K562 (cell line): Measurements from ENCODE around the gene NMT1. TPM values are rescaled to one million over a fixed set of nuclear protein-coding genes. Genes with fewer than 3 reads are reported as not detected.

ENCODE experiments used
- BMI1 ChIP-seq: fragments of 150-350 bp; IDR thresholded peaks from 2 replicates; pipeline ENCODE4 v1.6.1; 2014; ENCODE audit warnings: low read length
- BRD9 ChIP-seq: fragments of 450-650 bp; IDR thresholded peaks from 2 replicates; pipeline ENCODE4 v1.6.1; 2018; ENCODE audit warnings: low read depth; ENCODE audit not compliant: partially characterized antibody
- CHD4 ChIP-seq: fragments of 200-600 bp; sonication (generic); IDR thresholded peaks from 3 replicates; pipeline ENCODE4 v1.6.1; 2012; ENCODE audit warnings: low read depth, mild to moderate bottlenecking, mixed read lengths, low read length, inconsistent platforms; ENCODE audit not compliant: insufficient read depth, insufficient replicate concordance, poor library complexity, severe bottlenecking
- EP400 ChIP-seq: fragments of 450-650 bp; IDR thresholded peaks from 2 replicates; pipeline ENCODE4 v1.6.1; 2017; ENCODE audit warnings: antibody characterized with exemption, mild to moderate bottlenecking, moderate library complexity
- GTF2B ChIP-seq: IDR thresholded peaks from 2 replicates; pipeline ENCODE4 v1.6.1; 2011; ENCODE audit not compliant: insufficient read length; ENCODE audit errors: extremely low read depth
- HNRNPL ChIP-seq: fragments of 200-400 bp; formaldehyde crosslinking; IDR thresholded peaks from 2 replicates; pipeline ENCODE4 v1.6.1; 2017; ENCODE audit warnings: low read depth, mild to moderate bottlenecking, low read length
- MCM3 ChIP-seq: fragments of 450-650 bp; IDR thresholded peaks from 2 replicates; pipeline ENCODE4 v1.6.1; 2016
- MEF2D ChIP-seq: conservative IDR thresholded peaks from 2 replicates; pipeline ENCODE4 v1.6.1; 2016; ENCODE audit warnings: low read depth, missing genetic modification characterization, missing compliant biosample characterization
- NFXL1 ChIP-seq: fragments of 450-650 bp; formaldehyde crosslinking; IDR thresholded peaks from 2 replicates; pipeline ENCODE4 v1.4.0; 2021; ENCODE audit warnings: mild to moderate bottlenecking
- NRF1 ChIP-seq, 2 experiments: fragments of 450-650 bp; IDR thresholded peaks in 1 of 2; conservative IDR thresholded peaks in 1 of 2; 2 replicates each; pipeline ENCODE4 v1.6.1; 2014; ENCODE audit warnings: mild to moderate bottlenecking in 2 of 2
- PPARD ChIP-seq: fragments of 250-450 bp; sonication (Bioruptor Pico); IDR thresholded peaks from 2 replicates; pipeline ENCODE4 v1.8.0; 2022; ENCODE audit warnings: inconsistent platforms, mild to moderate bottlenecking, moderate library complexity
- SIX5 ChIP-seq, 2 experiments: IDR thresholded peaks; 2 replicates each; pipeline ENCODE4 v1.6.1; 2011; ENCODE audit warnings: low read length in 2 of 2, borderline replicate concordance in 1 of 2, low read depth in 1 of 2, mild to moderate bottlenecking in 1 of 2, moderate library complexity in 1 of 2; ENCODE audit not compliant: insufficient read depth in 1 of 2
- TCF7L2 ChIP-seq: fragments of 150-350 bp; IDR thresholded peaks from 2 replicates; pipeline ENCODE4 v1.6.1; 2016; ENCODE audit warnings: low read depth, mild to moderate bottlenecking, low read length, moderate library complexity
- TEAD4 ChIP-seq, 2 experiments: sonication (generic) in 1 of 2; formaldehyde crosslinking in 1 of 2; IDR thresholded peaks; 2 replicates each; pipeline versions ENCODE4 v1.6.1 to v1.8.0; 2012 to 2022; ENCODE audit warnings: borderline replicate concordance in 1 of 2, inconsistent platforms in 1 of 2, low read length in 1 of 2, mild to moderate bottlenecking in 1 of 2, missing genetic modification reagents in 1 of 2
- TSC22D4 ChIP-seq: fragments of 450-650 bp; IDR thresholded peaks from 2 replicates; pipeline ENCODE4 v1.6.1; 2016; ENCODE audit warnings: missing genetic modification characterization, missing biosample characterization, control low read depth
- ZKSCAN1 ChIP-seq: fragments of 150-350 bp; IDR thresholded peaks from 2 replicates; pipeline ENCODE4 v1.6.1; 2016; ENCODE audit warnings: low read depth, low read length
- ZNF133 ChIP-seq: fragments of 250-450 bp; sonication (Bioruptor Pico); IDR thresholded peaks from 2 replicates; pipeline ENCODE4 v1.4.0; 2020; ENCODE audit warnings: mild to moderate bottlenecking
- ZNF146 ChIP-seq: IDR thresholded peaks from one replicate; pipeline ENCODE4 v1.6.1; 2018; ENCODE audit warnings: missing compliant biosample characterization; ENCODE audit not compliant: unreplicated experiment
- ZNF551 ChIP-seq: fragments of 250-450 bp; sonication (Bioruptor Pico); IDR thresholded peaks from 2 replicates; pipeline ENCODE4 v1.5.0; 2021; ENCODE audit warnings: mild to moderate bottlenecking, moderate library complexity
- ZNF699 ChIP-seq: fragments of 250-450 bp; sonication (Bioruptor Pico); IDR thresholded peaks from 2 replicates; pipeline ENCODE4 v1.8.0; 2021; ENCODE audit warnings: mild to moderate bottlenecking, moderate library complexity; ENCODE audit not compliant: insufficient replicate concordance
- polyA plus RNA-seq, 8 experiments: library from polyadenylated mRNA; depleted of rRNA in 4 of 8; stranded (reverse) in 5 of 8; unstranded in 3 of 8; fragments of >200 nt; fragmentation: Nextera tagmentation in 2 of 8; fragmentation: Illumina TruSeq in 1 of 8; extraction: Ambion mirVana in 2 of 8; extraction: Trizol in 1 of 8; gene quantifications; 2 replicates each; pipeline versions ENCODE4 v1.2.1 to v1.2.3, GENCODE V29; 2011 to 2014; ENCODE audit warnings: inconsistent platforms in 1 of 8, missing spikeins in 1 of 8
- total RNA-seq, 7 experiments: library from RNA; depleted of rRNA in 6 of 7; stranded (reverse); fragments of >200 nt in 6 of 7; fragmentation: Illumina TruSeq in 2 of 7; extraction: Trizol in 2 of 7; gene quantifications; 2 replicates each; pipeline versions ENCODE4 v1.2.1 to v1.2.3, GENCODE V29; 2011 to 2021; ENCODE audit warnings: low replicate concordance in 1 of 7
- TF ChIP-seq, protein P1 (sequence below): fragments of 450-650 bp; formaldehyde crosslinking; IDR thresholded peaks from 2 replicates; pipeline ENCODE4 v1.4.0; 2022; ENCODE audit warnings: missing genetic modification characterization
- TF ChIP-seq, protein P2 (sequence below), 2 experiments: fragments of 450-650 bp in 1 of 2; IDR thresholded peaks; 2 replicates each; pipeline ENCODE4 v1.6.1; 2011 to 2017; ENCODE audit warnings: low read depth in 2 of 2, antibody characterized with exemption in 1 of 2, borderline replicate concordance in 1 of 2, low read length in 1 of 2, mild to moderate bottlenecking in 1 of 2, mixed read lengths in 1 of 2; ENCODE audit not compliant: control insufficient read depth in 1 of 2

NMT1 gene
- total and polyA plus RNA-seq, 9 of the 15 experiments (the other 6 are each of a cell fraction or from before 2014, with no cell fraction given), result 86.7 to 569 (median 213) TPM

- TF ChIP-seq TEAD4 (IDR thresholded peaks at IDR 0.05; ENCODE audit: low read length) (0 out of 2 replicates have a peak, but pooled peaks have one; percentile 48), TEAD4 (CRISPR knock-in tag; IDR thresholded peaks at IDR 0.05; ENCODE audit: borderline replicate concordance) (no peak), MCM3 (no peak), ZNF133 (no peak), MEF2D (0 out of 2 replicates have a peak, but pooled peaks have one; percentile 54), ZNF699 (no peak), EP400 (no peak; the same call in 1 of the 2 replicates), SIX5 (IDR thresholded peaks at IDR 0.05; ENCODE audit: borderline replicate concordance in 1 of 2, insufficient read depth in 1 of 2, low read depth in 1 of 2, low read length in 2 of 2) (peak in 1 of 2 experiments; percentile 63; a peak in 3 of 4 replicates), NRF1 (conservative IDR thresholded peaks at IDR 0.05 in 1 of 2, IDR thresholded peaks at IDR 0.05 in 1 of 2) (peak; percentile 100), GTF2B (peak; percentile 73), ZNF551 (CRISPR knock-in tag) (0 out of 2 replicates have a peak, but pooled peaks have one; percentile 13), ZNF146 (CRISPR knock-in tag) (peak; percentile 19), CHD4 (peak; percentile 90), BMI1 (0 out of 2 replicates have a peak, but pooled peaks have one; percentile 26), NFXL1 (CRISPR knock-in tag) (peak; percentile 88), TSC22D4 (tag) (no peak), BRD9 (peak; percentile 86), TCF7L2 (no peak), ZKSCAN1 (no peak; the same call in 1 of the 2 replicates), HNRNPL (0 out of 2 replicates have a peak, but pooled peaks have one; percentile 44), PPARD (no peak)
- TF ChIP-seq, protein P1, sequence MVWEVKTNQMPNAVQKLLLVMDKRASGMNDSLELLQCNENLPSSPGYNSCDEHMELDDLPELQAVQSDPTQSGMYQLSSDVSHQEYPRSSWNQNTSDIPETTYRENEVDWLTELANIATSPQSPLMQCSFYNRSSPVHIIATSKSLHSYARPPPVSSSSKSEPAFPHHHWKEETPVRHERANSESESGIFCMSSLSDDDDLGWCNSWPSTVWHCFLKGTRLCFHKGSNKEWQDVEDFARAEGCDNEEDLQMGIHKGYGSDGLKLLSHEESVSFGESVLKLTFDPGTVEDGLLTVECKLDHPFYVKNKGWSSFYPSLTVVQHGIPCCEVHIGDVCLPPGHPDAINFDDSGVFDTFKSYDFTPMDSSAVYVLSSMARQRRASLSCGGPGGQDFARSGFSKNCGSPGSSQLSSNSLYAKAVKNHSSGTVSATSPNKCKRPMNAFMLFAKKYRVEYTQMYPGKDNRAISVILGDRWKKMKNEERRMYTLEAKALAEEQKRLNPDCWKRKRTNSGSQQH (CRISPR knock-in tag), result peak; percentile 99
- TF ChIP-seq, protein P2, sequence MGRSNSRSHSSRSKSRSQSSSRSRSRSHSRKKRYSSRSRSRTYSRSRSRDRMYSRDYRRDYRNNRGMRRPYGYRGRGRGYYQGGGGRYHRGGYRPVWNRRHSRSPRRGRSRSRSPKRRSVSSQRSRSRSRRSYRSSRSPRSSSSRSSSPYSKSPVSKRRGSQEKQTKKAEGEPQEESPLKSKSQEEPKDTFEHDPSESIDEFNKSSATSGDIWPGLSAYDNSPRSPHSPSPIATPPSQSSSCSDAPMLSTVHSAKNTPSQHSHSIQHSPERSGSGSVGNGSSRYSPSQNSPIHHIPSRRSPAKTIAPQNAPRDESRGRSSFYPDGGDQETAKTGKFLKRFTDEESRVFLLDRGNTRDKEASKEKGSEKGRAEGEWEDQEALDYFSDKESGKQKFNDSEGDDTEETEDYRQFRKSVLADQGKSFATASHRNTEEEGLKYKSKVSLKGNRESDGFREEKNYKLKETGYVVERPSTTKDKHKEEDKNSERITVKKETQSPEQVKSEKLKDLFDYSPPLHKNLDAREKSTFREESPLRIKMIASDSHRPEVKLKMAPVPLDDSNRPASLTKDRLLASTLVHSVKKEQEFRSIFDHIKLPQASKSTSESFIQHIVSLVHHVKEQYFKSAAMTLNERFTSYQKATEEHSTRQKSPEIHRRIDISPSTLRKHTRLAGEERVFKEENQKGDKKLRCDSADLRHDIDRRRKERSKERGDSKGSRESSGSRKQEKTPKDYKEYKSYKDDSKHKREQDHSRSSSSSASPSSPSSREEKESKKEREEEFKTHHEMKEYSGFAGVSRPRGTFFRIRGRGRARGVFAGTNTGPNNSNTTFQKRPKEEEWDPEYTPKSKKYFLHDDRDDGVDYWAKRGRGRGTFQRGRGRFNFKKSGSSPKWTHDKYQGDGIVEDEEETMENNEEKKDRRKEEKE (IDR thresholded peaks at IDR 0.05; ENCODE audit: borderline replicate concordance in 1 of 2, control insufficient read depth in 1 of 2, low read depth in 2 of 2, low read length in 1 of 2), result peak in 1 of 2 experiments; percentile 52; a peak in 1 of 4 replicates
Observed at GRCh38 chr17:45148183-45149036, 87.3 kb downstream of the NMT1 start, which contains the start of gene HEXIM1 (continued).
